ENCODE data around the gene CARD8.

GRCh38 chr19:48301886-48302599 is 46.3 kb upstream of the CARD8 start:
- TF ChIP-seq REST (IDR thresholded peaks at IDR 0.05; ENCODE audit: insufficient replicate concordance, low read depth) (no peak), CTCF (IDR thresholded peaks at IDR 0.05; ENCODE audit: insufficient read depth, low read length) (no peak)

All from HL-60 (cell line).